GM19035 (cell line): ENCODE results near the gene NDUFAF3.
"Not testable (repeated sequence)": the region's sequence is repeated elsewhere in the genome, so short reads cannot be mapped to it uniquely, and the experiment has no call there.

Experiments
- ATAC-seq: cut with Tn5 transposase; IDR thresholded peaks from one replicate; pipeline ENCODE4 v1.9.1; 2021; ENCODE audit not compliant: unreplicated experiment

The NDUFAF3 gene

DNA sequence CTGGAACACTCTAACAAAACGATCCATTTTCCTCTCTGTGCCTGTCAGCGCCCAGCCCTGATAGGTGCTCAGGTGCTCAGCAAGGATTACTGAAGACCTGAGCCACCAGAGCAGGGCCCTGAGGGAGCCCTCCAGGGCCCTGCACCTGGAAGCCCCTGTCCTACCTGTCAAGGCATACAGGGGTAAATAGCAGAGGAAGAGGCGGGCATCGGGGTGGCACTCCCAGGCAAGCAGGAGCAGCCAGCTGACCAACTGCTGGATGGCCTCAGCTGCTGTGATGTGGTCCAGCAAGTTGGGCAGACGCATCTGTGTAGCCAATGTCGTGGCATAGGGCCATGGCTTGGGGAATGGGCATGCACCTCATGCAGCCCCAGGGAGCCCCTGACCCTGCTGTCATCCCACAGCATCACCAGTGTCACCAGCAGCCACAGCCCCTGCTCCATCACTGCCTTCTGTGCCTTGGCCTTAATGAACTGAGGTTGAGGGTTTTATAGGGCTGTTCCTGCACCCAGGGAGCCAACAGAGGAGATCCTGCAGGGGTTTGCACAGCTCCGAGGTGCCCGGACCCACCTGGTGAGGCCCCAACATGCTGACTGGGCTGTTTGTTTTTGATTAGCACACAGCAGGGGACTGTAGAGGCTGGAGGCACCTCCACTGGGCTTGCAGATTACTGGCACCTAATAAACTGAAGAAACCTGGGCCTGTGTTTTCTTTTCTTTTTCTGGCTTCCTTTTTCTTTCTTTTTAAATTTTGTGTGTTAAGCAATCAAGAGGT is 22.6 kb upstream of the NDUFAF3 start:
- ATAC-seq = no peak

- ATAC-seq = no peak
Observed at GRCh38 chr3:49001155-49001554, 20.8 kb upstream of the NDUFAF3 start.

DNA sequence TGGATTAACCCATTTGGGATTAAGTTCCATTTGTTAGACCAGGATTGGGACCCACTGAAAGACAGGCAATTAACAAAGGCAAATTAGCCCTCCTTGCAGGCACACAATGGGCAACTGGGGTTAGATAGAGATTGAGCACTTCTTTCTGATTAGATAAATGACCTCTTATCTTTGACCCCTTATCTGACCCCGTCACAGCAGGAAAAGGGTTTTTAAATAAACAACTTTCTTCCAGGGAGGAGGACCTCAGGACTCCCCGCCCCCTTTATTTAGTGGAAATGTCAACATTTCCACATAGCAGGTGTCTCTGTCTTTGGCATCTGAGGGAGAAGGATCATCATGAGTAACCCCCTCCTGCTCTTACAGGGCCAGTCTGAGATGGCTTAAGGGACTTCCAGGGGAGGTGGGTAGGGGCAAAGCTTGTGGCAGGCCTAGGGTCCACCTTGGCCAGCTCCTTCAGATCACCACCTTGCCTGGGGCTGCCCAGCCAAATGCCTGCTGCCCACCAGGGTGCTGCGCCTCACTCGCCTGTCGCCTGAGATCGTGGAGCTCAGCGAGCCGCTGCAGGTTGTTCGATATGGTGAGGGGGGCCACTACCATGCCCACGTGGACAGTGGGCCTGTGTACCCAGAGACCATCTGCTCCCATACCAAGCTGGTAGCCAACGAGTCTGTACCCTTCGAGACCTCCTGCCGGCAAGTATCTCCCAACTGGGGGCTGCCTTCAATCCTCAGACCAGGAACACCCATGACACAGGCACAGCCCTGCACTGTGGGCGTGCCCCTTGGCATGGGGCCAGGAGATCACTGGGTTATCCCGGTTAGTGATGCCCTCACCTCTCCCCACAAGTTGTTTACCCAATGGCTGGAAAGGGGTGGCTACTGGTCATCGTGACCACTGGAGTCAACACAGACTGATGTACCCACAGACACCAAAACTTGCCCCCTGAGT is 17.3 kb upstream of the NDUFAF3 start:
- ATAC-seq = no peak

DNA sequence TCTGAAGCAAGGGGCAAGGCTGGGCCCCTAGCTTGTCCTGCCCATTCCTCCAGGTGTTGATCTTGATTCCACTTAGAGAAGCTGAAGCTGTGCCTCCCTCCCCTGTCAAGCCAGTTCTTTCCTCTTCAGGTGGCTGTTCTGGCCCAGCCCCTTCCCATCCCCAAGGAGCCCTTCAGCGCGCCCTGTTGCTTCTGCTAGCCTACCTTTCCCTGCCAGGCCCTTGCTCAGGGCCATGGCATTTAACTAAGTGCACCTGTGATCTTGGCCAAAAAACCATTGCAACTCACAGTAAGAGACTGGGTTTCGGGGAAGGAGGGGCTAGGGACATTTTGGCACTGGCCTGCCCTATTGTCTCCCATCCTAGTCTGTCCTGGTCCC is 16.6 kb upstream of the NDUFAF3 start:
- no peak for ATAC-seq

DNA sequence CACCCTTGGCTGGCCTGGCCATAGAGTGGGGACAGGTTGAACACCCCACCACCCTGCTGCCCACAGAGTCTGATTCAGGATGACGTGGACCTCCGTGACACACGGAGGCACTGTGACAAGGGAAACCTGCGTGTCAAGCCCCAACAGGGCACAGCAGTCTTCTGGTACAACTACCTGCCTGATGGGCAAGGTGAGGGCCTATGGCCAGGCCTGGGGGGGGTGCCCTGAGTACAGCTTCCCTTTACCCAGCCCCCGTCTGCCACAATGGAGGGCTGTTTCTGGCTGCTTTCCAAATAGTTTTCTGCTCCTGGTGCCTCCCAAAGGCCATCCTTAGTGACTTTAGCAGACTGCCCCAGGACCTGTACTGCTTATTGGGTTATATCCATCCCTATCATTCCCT is 15.9 kb upstream of the NDUFAF3 start:
- no peak for ATAC-seq

DNA sequence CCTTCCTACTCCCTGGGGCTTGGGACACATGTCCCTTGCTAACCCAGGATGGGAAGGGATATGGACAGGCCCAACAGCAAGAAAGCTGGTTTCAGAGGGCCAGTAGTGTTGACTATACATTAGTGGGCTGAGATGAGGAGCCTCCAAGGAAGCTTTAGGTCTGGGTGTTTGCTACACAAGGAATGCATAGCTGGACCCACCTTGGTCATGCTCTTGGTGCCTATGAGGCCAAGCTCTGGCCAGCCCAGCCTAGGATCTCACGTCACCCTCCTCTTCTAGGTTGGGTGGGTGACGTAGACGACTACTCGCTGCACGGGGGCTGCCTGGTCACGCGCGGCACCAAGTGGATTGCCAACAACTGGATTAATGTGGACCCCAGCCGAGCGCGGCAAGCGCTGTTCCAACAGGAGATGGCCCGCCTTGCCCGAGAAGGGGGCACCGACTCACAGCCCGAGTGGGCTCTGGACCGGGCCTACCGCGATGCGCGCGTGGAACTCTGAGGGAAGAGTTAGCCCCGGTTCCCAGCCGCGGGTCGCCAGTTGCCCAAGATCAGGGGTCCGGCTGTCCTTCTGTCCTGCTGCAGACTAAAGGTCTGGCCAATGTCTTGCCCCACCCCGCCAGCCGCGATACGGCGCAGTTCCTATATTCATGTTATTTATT is 15.4 kb upstream of the NDUFAF3 start:
- peak; percentile 1 for ATAC-seq

DNA sequence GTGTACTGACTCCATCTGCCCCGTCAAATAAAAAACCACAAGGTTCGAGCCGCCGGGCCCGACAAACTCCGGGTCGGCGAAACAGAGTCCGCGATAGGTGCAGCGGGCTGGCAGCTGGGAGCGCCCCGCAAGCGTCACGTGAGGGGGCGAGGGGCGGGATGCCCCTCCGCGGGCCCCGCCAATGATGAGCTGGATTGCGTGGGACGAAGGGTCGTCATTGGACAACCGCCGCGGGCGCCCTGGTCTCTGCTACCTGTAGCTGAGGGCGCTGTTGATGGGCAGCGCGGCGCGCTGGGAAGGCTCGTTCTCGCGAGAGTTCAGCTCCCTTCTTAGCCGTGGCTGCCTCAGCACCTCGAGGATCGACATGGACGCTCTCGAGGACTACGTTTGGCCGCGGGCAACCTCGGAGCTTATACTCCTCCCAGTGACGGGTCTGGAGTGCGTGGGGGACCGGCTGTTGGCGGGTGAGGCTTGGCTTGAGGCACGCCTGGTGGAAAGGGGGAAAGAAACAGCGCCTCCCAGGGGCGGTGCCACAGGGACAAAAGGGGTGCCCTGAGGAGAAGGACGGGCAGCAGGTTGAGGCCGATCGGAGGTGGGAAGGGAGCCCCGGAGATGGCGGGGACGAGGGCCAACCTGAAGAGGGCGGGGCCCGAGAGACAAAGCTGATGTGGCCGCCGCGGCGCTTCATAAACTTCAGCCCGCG is 14.7 kb upstream of the NDUFAF3 start, which contains the start of gene WDR6:
Gene WDR6 (plus strand): TSS at position 324 of the 703 bp plus-strand sequence. CDS start 41 bp downstream, at position 365.
- ATAC-seq = peak; percentile 89

DNA sequence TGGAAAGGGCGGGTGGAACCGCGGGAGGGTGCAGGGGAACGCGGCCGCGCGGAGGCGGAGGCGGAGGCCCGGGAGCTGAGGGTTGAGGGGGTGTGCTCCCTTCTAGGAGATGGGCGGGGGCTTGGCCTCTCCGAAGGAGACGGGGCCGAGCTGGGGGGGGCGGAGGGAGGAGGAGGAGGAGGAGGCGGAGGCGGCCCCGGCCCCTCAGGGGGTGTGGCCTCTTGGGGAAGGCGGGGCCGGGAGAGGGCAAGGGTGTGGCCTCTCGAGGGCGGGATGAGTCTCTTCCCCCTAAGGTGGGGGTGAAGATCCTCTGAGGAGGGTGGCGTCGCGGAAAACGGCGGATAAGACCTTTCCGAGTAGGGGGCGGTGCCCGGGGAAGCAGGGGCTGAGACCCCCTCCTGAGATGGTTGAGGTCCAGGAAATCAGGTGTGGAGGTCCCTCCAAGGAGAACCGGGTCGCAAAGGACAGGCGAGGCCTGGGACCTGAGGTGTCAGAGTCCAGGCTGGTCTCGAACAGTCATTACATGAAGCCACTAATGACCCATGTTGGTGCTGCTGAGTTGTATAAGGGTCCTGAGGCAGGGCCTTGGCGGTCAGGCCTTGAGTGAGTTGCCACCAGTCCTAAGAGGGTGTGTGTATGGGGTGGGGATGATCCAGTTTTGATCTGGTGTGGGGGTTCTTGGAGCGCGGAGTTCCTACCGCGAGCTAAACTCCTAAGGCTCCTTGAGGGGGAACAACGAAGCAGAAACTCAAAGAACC is 14.0 kb upstream of the NDUFAF3 start:
- peak; percentile 43 for ATAC-seq

DNA sequence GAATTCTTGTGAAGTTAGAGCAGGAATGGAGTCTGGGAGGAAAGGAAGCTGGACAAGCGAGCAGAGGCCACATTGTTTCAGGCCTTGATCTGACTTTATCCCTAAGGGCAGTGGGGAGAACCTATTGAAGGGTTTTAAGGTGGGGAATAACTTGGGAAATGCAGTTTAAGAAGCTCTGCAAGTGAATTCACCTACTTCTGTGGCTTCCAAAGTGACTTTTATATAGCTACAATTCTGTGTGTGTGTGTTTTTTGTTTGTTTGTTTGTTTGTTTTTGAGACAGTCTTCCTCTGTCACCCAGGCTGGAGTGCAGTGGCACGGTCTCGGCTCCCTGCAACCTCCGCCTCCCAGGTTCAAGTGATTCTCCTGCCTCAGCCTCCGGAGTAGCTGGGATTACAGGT is 13.3 kb upstream of the NDUFAF3 start:
- ATAC-seq = not testable (repeated sequence)

DNA sequence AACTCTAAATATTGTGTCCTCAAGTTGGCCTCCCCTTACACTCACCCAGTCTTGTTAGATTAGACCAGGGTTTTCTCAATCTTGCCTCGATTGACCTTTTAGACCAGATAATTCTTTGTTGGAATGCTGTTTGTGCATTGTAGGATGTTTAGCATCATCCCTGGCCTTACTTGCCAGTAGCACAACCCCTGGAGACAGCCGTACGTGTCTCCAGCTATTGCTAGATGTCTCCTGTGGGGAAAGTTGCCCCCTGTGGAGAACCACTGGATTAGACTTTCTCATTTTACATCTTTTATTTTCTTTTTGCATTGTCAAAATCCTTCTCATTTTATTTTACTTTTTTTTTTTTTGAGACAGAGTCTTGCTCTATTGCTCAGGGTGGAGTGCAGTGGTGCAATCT is 12.5 kb upstream of the NDUFAF3 start:
- no peak for ATAC-seq

GRCh38 chr3:49012441-49013017 is 9.4 kb upstream of the NDUFAF3 start:
- ATAC-seq = no peak

GRCh38 chr3:49013113-49013737 is 8.7 kb upstream of the NDUFAF3 start:
- no peak for ATAC-seq

DNA sequence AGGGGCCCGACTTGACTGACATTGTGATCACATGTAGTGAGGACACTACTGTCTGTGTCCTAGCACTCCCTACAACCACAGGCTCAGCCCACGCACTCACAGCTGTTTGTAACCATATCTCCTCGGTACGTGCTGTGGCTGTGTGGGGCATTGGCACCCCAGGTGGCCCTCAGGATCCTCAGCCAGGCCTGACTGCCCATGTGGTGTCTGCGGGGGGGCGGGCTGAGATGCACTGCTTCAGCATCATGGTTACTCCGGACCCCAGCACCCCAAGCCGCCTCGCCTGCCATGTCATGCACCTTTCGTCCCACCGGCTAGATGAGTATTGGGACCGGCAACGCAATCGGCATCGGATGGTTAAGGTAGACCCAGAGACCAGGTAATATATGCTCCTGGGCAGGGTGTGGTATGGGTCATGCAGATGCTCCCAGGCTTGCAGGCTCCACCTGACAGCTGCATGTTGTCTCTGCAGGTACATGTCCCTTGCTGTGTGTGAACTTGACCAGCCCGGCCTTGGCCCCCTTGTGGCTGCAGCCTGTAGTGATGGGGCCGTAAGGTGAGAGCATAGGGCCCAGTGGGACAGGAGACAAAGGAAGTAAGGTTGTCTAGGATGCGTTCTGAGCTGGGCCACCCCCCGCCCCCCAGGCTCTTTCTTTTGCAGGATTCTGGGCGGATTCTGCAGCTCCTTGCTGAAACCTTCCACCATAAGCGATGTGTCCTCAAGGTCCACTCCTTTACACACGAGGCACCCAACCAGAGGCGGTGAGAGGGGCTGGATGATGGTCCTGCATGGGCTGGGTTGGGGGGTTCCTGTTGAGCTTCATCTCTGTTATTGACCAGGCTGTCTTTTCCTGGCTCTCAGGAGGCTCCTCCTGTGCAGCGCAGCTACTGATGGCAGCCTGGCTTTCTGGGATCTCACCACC is 7.9 kb upstream of the NDUFAF3 start:
- ATAC-seq = no peak

DNA sequence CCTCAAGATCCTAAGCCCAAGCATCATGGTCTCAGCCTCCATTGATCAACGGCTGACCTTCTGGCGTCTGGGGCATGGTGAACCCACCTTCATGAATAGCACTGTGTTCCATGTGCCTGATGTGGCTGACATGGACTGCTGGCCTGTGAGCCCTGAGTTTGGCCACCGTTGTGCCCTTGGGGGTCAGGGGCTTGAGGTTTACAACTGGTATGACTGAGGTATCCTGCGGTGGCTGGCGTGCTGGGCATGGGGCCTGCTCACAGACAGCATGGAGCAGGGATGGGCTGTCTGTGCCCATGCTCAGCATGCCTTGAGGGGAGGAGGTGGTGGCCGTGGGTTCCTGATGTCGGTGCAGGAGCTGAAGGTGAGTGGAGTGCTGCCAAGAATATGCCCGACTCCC is 6.8 kb upstream of the NDUFAF3 start:
- ATAC-seq = no peak

GRCh38 chr3:49015765-49016164 is 6.2 kb upstream of the NDUFAF3 start:
- no peak for ATAC-seq

- ATAC-seq = no peak
Observed at GRCh38 chr3:49016414-49017228, 5.3 kb upstream of the NDUFAF3 start.

- ATAC-seq = no peak
Observed at GRCh38 chr3:49017229-49017970, 4.5 kb upstream of the NDUFAF3 start.
